GM21390 (cell line): Measurements from ENCODE around the gene RTL9.
"Not testable (repeated sequence)": the region's sequence is repeated elsewhere in the genome, so short reads cannot be mapped to it uniquely, and the experiment has no call there.

Experiments
- ATAC-seq: cut with Tn5 transposase; IDR thresholded peaks from one replicate; pipeline ENCODE4 v1.9.1; 2021; ENCODE audit not compliant: unreplicated experiment

RTL9 gene

DNA sequence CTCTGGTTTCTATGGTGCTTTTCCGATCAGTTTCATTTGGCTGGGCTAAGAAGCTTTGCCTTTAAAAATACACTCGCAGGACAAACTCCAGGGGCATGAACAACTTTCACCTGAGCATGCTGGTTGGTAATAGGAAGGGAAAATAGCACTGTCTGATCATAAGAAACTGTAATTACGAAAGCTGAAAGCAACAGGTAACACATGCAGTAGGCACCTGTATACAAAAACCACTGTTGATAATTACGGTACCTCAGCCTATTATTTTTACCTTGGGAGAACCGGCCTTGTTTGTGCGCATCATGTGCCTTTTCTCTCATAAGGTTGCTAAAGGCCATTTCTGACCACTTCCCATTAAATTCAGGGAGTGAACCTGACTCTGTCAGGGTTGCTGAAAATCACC, 45.7 kb downstream of the RTL9 start:
- no peak for ATAC-seq

DNA sequence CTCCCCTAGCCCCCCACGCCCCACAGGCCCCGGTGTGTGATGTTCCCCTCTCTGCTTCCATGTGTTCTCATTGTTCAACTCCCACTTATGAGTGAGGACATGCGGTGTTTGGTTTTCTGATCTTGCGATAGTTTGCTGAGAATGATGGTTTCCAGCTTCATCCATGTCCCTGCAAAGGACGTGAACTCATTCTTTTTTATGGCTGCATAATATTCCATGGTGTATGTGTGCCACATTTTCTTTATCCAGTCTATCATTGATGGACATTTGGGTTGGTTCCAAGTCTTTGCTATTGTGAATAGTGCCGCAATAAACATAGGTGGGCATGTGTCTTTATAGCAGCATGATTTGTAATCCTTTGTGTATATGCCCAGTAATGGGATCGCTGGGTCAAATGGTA, 47.6 kb downstream of the RTL9 start:
- not testable (repeated sequence) for ATAC-seq

DNA sequence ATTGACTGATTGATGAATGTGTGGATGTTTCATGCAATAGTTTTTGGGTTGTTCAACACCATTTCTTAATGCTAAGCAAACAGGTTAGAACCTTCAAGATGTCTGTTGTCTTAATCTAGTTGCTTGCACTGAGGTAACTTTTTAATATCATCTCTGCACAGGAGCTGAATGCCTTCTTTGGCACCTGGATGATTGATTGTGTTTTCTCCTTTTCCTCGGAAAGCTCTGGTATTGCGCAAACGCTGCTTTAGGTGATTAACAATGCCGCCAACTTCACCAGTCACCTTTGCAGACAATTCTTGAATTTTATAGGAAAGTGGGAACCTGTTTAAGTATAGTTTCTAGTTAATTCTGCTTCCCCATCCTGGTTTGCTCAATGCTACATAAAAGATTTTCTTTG, 48.2 kb downstream of the RTL9 start:
- no peak for ATAC-seq

DNA sequence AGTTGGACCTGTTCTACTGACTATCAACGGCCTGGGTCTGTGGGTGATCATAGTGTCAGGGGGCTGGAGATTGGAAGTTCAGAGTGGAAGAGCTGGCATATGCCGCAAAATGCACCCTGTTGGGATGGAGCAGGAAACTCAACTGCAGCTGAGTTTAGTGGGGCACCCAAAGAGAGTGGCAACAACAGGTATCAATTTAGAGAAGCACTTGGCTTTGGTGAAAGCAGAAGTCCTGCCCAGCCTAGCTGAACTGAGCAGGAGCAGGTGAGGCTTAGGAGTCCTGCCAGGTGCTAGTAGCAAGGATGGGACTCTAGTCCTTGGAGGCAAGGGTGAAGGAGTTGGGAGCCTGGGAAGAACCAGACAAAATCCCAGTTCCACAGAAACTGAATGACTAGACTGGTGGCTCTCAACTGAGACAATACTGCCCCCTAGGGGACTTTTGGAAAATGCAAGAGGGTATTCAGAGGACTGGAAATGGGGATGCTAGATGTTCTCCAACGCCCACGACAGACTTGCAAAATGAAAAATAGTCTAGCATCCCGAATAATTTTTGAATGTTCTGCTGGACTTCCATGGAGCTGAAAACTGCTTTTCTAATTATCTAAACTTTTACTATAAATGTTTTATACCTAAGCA, 49.4 kb downstream of the RTL9 start:
- peak; percentile 55 for ATAC-seq
